GM18867 (cell line): ENCODE measurements around the gene HYCC2.
"Not testable (repeated sequence)": the region's sequence is repeated elsewhere in the genome, so short reads cannot be mapped to it uniquely, and the experiment has no call there.

ENCODE experiments used
- ATAC-seq: cut with Tn5 transposase; IDR thresholded peaks from one replicate; pipeline ENCODE4 v1.9.1; 2021; ENCODE audit warnings: mild to moderate bottlenecking, moderate library complexity; ENCODE audit not compliant: unreplicated experiment

The HYCC2 gene

GRCh38 chr2:201073071-201073470, 1.6 kb upstream of the HYCC2 start:
- no peak for ATAC-seq

GRCh38 chr2:201072201-201072530, 695 bp upstream of the HYCC2 start:
- ATAC-seq = peak; percentile 1

- ATAC-seq = peak; percentile 19
Measured at GRCh38 chr2:201070948-201071478, 458 bp downstream of the HYCC2 start.

- ATAC-seq = no peak
Measured at GRCh38 chr2:201064797-201065329, 6.6 kb downstream of the HYCC2 start.

GRCh38 chr2:201063516-201063915, 8.0 kb downstream of the HYCC2 start:
- not testable (repeated sequence) for ATAC-seq

GRCh38 chr2:201059961-201060755, 11.3 kb downstream of the HYCC2 start:
- ATAC-seq = no peak

GRCh38 chr2:201058914-201059313, 12.6 kb downstream of the HYCC2 start:
- no peak for ATAC-seq

GRCh38 chr2:201057715-201058248, 13.7 kb downstream of the HYCC2 start:
- no peak for ATAC-seq

- no peak for ATAC-seq
Measured at GRCh38 chr2:201057087-201057521, 14.4 kb downstream of the HYCC2 start.

- no peak for ATAC-seq
Measured at GRCh38 chr2:201049455-201049854, 22.0 kb downstream of the HYCC2 start.

- no peak for ATAC-seq
Measured at GRCh38 chr2:201046881-201047280, 24.6 kb downstream of the HYCC2 start.

- ATAC-seq = not testable (repeated sequence)
Measured at GRCh38 chr2:201043050-201043449, 28.4 kb downstream of the HYCC2 start.

- ATAC-seq = not testable (repeated sequence)
Measured at GRCh38 chr2:201042451-201042850, 29.0 kb downstream of the HYCC2 start.

- no peak for ATAC-seq
Measured at GRCh38 chr2:201040867-201041628, 30.4 kb downstream of the HYCC2 start.

GRCh38 chr2:201038855-201039254, 32.6 kb downstream of the HYCC2 start:
- ATAC-seq = no peak

- not testable (repeated sequence) for ATAC-seq
Measured at GRCh38 chr2:201038361-201038760, 33.1 kb downstream of the HYCC2 start.

GRCh38 chr2:201034355-201034754, 37.1 kb downstream of the HYCC2 start:
- ATAC-seq = not testable (repeated sequence)

- no peak for ATAC-seq
Measured at GRCh38 chr2:201024518-201024917, 47.0 kb downstream of the HYCC2 start.

GRCh38 chr2:201021914-201022313, 49.6 kb downstream of the HYCC2 start:
- ATAC-seq = no peak
